Stimulated activated CD8-positive, alpha-beta memory T cell treated with anti-CD3 and anti-CD28 coated beads, Interleukin-4, amount 100 ng/mL, for 24 hours (primary cell): Measurements from ENCODE around the gene EGFLAM.

Source experiments
- DNase-seq: peaks from one replicate; pipeline ENCODE4 v3.0.0-alpha.2; 2020; ENCODE audit warnings: low read depth

Gene EGFLAM

DNA sequence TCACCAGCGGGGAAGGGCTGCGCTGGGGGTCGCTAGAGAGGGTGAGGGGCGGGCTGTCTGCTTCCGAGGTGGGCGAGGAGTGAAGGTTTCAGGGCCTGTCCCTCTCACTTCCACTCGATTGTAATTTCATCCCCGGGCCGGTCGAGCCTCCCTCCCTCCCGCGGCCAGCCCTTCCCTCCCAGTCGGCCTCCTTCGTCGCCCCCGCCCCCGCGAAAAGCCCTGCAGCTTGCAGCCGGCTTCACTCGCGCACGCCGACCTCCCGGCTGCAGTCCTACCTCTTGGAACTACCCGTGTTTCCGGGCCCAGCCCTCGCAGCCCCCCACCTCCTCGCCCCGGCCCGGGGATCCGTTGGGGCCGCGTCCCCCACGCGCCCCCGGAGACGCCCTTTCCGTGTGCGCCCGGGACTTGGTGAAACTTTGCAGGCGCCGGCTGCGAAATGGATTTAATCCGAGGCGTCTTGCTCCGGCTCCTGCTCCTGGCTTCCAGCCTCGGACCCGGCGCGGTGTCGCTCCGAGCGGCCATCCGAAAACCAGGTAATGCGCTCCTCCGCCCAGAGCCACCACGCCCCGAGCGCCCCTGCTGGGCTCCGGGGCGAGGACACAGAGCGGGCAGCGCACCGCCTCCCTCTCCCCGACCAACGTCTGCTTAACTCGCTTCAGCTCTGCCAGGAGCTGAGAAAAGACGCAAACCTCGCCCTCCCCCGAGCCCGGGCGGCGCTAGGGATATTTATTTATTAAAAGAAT, at the start of gene EGFLAM:
Gene EGFLAM (plus strand): TSS at position 241 of the 743 bp plus-strand sequence. CDS start 196 bp downstream, at position 437.
- no peak for DNase-seq

GRCh38 chr5:38208782-38209378, 49.5 kb upstream of the EGFLAM start:
- DNase-seq: no peak

DNA sequence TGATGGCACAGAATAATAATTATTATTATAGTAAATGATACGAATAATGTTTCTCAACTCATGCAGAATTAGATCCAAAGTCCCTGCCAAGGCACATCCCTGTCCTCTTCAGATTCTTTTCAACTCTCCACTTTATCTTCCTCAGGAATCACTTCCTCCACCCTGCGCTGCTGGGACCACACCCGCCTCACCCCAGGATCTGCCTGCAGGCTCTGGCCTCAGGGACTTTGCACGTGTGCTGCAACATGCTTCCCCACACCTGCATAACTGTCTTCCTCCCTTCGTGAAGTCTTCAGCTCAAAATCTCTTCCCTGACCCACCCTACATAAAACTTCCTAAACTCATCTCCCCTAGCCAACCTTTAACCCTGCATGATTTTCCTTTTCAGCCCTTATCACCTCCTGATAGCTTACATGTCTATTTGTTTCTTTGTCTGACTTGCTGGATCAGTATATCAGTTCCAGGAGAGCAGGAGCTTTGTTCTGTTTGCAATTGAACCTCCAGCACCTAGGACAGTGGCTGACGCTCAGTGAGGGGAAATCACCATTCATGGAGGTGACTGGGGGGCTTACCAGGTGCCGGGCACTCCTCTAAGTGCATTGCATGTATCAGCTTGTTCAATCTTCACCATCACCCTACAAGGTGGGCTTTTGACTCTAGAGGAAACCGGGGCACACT, 47.5 kb upstream of the EGFLAM start:
- DNase-seq: no peak

DNA sequence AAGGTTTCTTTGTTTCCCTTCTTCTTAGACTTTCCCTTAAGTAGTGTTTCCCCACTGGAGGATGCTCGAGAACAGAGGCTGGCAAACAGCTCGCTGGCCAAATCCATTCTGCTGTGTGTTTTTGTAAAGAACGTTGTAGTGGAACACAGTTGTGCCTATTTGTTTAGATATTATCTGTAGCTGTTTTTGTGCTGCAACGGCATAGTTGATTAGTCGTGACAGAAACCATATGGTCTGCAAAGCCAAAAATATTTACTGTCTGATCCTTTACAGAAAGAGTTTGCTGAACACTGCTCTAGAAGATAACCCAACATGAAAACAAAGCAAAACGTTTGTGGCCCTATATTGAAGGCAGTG, 47.0 kb upstream of the EGFLAM start:
- DNase-seq: no peak

DNA sequence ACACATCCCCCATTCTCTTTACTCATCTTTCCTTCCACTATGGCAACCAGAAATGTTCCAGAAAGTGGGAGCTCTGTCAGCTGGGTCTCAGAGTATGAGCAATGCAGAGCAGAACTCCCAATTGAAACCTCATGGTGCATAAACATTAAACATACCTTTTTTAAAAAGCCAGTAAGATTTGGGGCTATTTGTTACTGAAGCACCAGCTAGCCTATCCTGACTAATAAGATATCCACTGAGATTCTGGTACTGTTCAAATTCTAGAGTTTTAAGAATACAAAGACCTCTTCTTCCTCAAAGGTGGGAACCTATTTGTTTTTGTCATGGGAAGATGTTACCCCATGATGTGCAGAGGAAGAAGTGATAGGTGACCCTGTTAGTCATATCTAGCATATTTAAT, 46.1 kb upstream of the EGFLAM start:
- DNase-seq: no peak

DNA sequence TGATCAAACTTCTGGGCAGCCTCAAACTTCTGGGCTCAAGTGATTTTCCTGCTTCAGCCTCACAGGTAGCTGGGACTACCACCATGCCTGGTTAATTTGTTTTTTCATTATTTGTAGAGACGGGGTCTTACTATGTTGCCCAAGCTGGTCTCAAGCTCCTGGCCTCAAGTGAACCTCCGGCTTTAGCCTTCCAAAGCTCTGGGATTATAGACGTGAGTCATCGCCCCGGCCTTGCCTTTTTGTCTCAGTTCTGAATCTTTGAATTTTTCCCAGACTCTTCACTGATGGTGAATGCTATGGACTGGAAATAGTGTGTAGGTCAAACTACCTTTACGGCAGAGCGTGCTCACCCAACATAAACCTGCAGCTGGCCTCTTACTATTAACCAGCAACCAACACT, 32.3 kb upstream of the EGFLAM start:
- DNase-seq: no peak

- DNase-seq: no peak
Observed at GRCh38 chr5:38228914-38229313, 29.4 kb upstream of the EGFLAM start.

DNA sequence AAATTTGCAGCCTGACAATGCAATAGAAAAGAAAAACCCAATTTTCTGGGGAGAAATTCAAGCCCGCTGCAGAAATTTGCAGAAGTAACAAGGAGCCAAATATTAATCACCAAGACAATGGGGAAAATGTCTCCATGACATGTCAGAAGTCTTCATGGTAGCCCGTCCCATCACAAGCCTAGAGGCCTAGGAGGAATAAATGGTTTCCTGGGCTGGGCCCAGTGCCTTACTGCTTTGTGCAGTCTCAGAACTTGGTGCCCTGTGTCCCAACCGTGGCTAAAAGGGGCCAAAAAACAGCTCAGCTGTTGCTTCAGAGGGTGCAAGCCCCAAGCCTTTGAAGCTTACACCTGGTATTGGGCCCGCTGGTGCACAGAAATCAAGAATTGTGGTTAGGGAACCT, 23.6 kb upstream of the EGFLAM start:
- no peak for DNase-seq

DNA sequence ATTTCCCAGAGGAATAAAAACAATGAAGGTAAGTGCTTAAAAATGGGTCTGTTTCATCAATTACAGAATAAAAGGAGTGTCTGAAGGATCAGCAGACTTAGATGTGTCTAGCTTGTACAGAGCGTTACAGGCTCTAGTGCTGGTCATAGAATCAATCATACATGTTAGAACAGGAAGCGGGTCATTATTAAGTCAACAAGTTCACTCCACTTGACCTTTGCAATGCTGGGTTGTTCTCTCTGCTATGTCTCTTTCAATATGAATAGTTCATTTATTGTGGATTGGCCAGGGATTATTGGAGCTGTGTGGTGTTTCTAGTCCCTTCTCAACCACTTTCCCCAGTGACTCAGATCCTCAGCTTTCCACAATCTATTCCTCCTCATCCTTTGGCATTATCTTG, 20.7 kb upstream of the EGFLAM start:
- no peak for DNase-seq

DNA sequence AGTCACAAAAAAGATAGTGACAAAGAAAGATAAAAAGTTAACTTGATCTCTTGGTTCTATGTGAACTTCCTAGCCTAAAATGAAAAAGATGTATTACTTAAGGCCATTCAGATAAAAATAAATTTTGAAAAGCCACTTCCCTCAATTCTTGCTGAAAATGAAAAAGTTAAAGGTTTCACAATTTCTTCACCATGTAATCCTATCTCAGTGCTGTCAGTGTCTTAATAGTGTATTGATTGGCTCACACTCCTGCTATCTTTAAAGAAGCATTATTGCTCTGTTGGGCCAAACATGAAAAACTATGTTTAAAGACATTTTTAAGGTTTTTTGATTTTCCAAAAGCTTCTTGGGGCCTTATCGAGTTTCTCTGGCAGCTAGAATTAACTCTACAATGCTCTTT, 18.1 kb upstream of the EGFLAM start:
- no peak for DNase-seq

DNA sequence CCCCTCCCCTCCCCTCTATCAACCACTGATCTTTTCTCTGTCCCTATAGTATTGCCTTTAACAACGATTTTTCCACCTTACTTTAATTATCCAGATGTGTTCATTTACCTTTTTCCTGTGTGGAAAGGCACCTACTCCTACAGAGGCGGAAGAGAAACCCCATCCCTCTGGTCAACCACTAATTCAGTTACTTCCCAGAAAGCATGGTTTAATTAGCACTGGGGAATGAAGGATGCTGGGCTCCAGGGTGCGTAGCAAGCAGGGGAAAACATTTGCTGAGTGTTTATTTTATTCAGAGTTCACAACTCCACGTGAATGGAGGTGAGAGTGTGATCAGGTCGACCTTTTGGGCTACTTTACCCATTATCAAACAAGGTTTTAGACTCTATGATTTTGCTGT, 16.7 kb upstream of the EGFLAM start:
- no peak for DNase-seq

- DNase-seq: no peak
Observed at GRCh38 chr5:38245307-38245706, 13.1 kb upstream of the EGFLAM start.

GRCh38 chr5:38249301-38249700, 9.1 kb upstream of the EGFLAM start:
- no peak for DNase-seq

DNA sequence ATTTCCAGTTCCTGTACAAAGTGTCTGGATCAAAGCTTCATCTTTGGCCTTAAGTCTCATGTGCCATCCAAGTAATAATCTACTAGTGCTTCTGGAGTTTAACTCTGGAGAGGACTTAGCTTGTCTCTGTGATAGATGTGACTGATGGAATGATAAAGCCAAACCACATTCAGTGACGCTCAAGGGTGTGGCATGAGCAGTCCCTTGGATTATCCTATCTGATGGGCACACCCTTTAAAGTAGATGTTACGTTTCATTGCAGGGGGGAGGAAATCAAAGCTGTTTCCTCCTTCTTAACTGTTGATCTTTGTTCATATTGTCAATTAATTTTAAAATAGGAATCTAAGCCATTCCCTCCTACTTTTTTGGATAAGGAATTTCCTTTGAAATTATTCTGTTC, 8.5 kb upstream of the EGFLAM start:
- no peak for DNase-seq

GRCh38 chr5:38250763-38251448, 7.5 kb upstream of the EGFLAM start:
- no peak for DNase-seq

- DNase-seq: no peak
Observed at GRCh38 chr5:38253759-38254158, 4.6 kb upstream of the EGFLAM start.

DNA sequence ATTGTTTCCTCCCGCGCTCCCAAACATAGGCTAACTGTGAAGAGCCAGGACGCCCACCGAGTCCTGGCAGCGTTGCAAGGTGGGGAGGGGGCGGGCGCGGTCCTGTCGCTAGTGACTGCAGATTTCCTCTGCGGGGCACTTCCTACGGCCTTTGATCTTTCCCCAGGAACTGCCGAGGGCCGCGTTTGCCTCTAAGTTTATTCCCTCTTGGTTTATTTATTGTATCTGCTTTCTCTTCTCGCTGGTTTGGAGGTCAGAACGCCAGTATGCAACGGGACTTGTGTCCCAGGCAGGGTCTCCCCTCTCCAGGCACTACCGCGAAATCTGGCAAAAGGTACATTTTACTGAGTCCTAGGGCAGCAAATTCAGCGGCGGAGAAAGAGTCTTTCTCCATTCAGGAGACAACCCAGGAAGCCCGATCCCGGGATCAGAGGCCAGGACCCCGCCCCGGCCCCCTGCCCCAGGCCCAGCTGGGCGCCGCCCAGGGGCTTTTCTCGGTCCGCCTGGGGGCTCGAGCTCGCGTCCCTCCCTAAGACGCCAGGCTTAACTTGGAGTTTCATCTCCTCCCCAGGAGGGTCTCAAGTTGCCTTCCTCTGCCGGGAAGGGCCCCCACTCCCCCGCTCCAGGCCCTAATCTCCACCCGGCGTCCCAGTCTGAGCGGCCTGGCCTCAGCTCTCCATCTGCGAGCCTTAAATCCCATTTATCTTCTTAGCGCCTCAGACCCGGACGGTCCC, 884 bp upstream of the EGFLAM start:
- DNase-seq: no peak

DNA sequence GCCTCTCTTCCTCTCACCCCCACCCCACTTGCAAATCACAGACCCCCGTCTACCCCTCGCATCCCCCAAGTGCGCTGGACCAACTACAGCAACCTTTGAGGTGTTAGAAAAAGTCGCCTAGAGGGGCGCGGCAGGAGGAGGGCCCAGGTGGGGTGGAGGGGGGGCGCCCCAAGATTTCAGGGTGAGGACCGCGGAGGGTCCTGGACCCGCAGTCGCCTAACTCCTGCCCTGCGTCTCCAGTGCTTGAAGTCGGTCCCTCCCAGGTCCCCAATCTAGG, 379 bp upstream of the EGFLAM start:
- DNase-seq: no peak

DNA sequence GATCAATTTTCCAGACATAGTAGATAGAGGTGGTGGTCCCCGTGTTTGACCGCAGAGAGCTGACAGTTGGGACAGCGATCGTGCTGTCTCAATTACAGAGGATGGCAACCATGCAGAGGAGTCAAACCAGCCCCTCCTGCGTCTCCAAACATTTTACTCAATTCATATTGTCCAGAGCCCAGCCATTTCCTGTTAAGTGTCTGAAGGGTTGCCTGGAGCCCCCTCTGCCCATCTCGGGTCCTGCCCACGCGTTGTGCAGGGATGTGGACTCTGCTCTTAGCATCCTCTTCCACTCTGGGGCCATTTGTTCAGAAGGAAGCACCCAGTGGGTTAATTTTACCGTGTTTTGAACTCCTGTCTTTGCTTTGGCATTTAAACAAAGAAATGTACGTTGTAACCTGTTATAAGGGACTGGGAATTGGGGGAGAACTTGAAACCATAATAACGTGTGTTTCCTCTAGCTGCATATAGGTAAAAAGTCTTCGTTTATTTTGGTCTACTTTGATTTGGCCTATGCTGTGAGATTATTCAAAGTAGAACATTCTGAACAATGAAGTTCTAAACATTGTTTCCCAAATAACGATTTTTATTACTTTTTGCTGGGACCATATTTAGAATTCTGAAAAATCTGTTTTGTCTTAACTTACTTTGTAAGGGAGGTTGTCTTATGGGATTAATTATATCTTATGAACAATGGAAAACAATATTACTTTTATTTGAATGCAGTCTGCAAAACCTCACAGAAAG, 876 bp downstream of the EGFLAM start:
- DNase-seq: no peak

GRCh38 chr5:38259809-38260160, 1.4 kb downstream of the EGFLAM start:
- DNase-seq: no peak

DNA sequence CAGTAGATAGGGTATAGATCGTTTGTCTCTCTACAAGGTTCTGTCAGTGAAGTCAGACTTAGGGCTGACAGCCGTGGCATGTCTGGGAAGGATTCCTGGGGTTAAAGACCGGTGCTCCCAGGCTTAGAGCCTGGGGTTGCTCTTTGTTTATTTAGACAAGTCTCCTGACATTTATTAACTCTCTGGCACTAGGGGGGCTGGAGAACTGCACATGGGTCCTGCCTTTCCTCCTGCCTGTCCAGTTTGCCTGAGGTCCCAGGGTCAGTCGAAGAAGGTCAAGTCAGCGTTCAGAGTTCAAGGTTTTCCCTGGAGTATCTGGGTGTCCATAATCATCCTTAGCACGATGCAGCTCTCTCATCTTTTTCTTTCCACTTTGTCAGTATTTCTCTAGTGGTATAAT, 5.6 kb downstream of the EGFLAM start:
- no peak for DNase-seq
